Rectal smooth muscle tissue (tissue), 1 donor: ENCODE measurements around the gene ANGEL2.
"Not testable (repeated sequence)": the region's sequence is repeated elsewhere in the genome, so short reads cannot be mapped to it uniquely, and the experiment has no call there.

Source experiments
- H3K27ac ChIP-seq: one replicate; pipeline ENCODE4 v1.7.0; 2013; ENCODE audit warnings: low read depth, low read length, inconsistent platforms
- H3K27me3 ChIP-seq: one replicate; pipeline ENCODE4 v1.7.0; 2013; ENCODE audit warnings: low read length; ENCODE audit not compliant: control insufficient read depth, insufficient read depth
- H3K36me3 ChIP-seq: one replicate; pipeline ENCODE4 v1.7.0; 2013; ENCODE audit warnings: low read length; ENCODE audit not compliant: control insufficient read depth, insufficient read depth
- H3K4me1 ChIP-seq: one replicate; pipeline ENCODE4 v1.7.0; 2013; ENCODE audit warnings: low read length; ENCODE audit not compliant: control insufficient read depth, insufficient read depth
- H3K4me3 ChIP-seq: one replicate; pipeline ENCODE4 v1.7.0; 2013; ENCODE audit warnings: low read length
- H3K9ac ChIP-seq: one replicate; pipeline ENCODE4 v1.7.0; 2013; ENCODE audit warnings: low read length

ANGEL2 gene

DNA sequence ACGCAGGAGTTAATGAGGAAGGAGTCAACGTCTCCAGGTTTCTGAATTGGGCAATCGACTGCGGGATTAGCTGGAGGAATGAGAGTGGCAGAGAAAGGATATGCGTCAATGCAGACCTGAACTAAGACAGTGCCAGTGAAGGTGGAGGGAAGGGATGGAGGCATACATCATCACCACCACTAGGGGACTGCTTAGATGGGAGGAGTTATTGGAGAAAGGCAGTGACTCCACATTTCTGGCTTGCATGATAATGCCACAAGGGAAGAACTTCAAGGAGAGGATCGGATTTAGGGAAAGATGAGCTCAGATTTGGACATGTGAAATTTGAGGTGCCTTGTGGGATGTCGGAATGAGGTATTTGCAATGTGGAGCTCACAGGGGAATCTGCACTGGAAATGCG is 47.9 kb downstream of the ANGEL2 start:
- no peaks in the 10 kb centered on the region for H3K36me3 ChIP-seq
- H3K4me3 ChIP-seq: no peak overlapping the region
- H3K4me1 ChIP-seq: no peaks in the 10 kb centered on the region
- H3K9ac ChIP-seq: no peak overlapping the region
- H3K27ac ChIP-seq: no peak overlapping the region
- no peaks in the 10 kb centered on the region for H3K27me3 ChIP-seq

GRCh38 chr1:212966616-212967015 is 49.1 kb downstream of the ANGEL2 start:
- Histone ChIP-seq H3K4me3 (no peak overlapping the region), H3K36me3 (no peaks in the 10 kb centered on the region), H3K27me3 (no peaks in the 10 kb centered on the region), H3K4me1 (no peaks in the 10 kb centered on the region), H3K27ac (no peak overlapping the region), H3K9ac (no peak overlapping the region)

GRCh38 chr1:212964993-212965392 is 50.7 kb downstream of the ANGEL2 start:
- not testable (repeated sequence) for H3K4me3 ChIP-seq, H3K36me3 ChIP-seq, H3K4me1 ChIP-seq, H3K27me3 ChIP-seq, H3K9ac ChIP-seq, H3K27ac ChIP-seq

GRCh38 chr1:212964102-212964501 is 51.6 kb downstream of the ANGEL2 start:
- no peaks in the 10 kb centered on the region for H3K27me3 ChIP-seq
- no peak overlapping the region for H3K4me3 ChIP-seq
- H3K27ac ChIP-seq: no peak overlapping the region
- no peaks in the 10 kb centered on the region for H3K36me3 ChIP-seq
- H3K4me1 ChIP-seq: no peaks in the 10 kb centered on the region
- H3K9ac ChIP-seq: no peak overlapping the region

- Histone ChIP-seq H3K4me3 (no peak overlapping the region), H3K4me1 (no peaks in the 10 kb centered on the region), H3K9ac (no peak overlapping the region), H3K27ac (no peak overlapping the region), H3K27me3 (no peaks in the 10 kb centered on the region), H3K36me3 (no peaks in the 10 kb centered on the region)
Observed at GRCh38 chr1:212962509-212962908, 53.2 kb downstream of the ANGEL2 start.

DNA sequence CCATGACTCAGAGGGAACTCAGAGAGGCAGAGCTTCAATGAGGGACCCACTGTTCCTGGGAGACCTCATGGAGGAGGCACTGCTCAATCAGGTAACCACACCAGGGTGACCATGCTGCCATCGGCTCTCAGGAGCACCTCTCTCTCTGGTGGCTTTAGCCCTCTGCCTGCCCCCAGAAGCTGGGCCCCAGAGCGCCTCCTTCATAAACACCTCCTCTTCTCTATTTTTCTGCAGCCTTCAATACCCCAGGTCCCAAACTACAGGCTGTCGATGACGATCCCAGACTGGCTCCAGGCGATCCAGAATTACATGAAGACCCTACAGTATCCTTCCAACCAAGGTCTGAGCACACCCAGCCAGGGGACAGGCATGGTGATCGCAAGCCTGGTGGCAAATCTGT is 54.7 kb downstream of the ANGEL2 start:
- Histone ChIP-seq H3K27me3 (no peaks in the 10 kb centered on the region), H3K4me3 (no peak overlapping the region), H3K4me1 (no peaks in the 10 kb centered on the region), H3K9ac (no peak overlapping the region), H3K36me3 (no peaks in the 10 kb centered on the region), H3K27ac (no peak overlapping the region)

DNA sequence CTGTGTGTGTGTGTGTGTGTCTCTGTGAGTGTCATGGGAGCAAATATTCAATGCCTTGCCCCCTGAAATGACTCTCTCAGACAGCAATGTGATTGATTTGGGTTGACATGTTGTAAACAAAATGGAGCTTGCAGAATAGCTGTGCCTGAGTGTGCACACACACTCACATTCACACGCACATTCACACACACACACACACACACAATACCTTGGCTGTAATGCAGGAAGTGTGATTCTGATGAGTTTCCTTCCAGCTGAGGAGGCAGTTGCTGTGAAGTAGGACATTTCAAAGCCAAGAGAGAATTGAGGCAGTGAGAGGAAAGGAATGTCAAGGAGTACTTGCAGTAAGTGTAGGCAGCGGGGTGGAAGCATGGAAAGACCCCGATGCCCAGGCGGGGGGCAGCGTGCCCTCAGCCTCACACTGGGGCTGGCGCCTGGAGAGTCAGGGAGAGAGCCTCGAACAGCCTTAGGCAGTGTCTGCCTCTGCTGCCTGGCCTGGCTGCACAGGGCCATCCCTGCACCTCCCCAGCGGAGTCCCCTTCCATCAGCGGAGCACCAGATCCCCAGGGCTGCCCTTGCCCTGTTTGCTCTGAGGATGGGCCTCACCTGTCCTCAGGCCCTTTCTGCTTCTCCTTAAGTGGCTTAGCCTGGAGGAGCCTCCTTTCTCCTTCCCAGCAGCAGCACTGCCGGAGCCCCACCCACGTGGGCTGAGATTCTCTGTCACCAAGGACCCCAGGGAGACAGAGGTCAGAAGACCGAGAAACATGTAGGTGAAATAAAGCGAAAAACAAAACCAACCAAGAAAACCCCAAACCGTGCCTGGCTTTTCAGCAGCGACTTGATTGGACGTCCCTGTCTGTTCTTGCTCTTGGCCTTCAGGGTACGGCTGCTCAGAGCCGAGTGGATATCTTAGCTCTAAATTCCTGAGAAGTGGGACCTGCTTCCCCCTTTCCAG is 56.1 kb downstream of the ANGEL2 start:
- Histone ChIP-seq H3K4me3 (no peak overlapping the region), H3K27me3 (no peaks in the 10 kb centered on the region), H3K36me3 (no peaks in the 10 kb centered on the region), H3K9ac (no peak overlapping the region), H3K27ac (no peak overlapping the region), H3K4me1 (no peaks in the 10 kb centered on the region)

- Histone ChIP-seq H3K36me3 (no peaks in the 10 kb centered on the region), H3K4me3 (no peak overlapping the region), H3K27ac (no peak overlapping the region), H3K4me1 (no peaks in the 10 kb centered on the region), H3K27me3 (no peaks in the 10 kb centered on the region), H3K9ac (no peak overlapping the region)
Observed at GRCh38 chr1:212958175-212958574, 57.5 kb downstream of the ANGEL2 start.

- Histone ChIP-seq H3K27ac (no peak overlapping the region), H3K36me3 (no peaks in the 10 kb centered on the region), H3K4me3 (no peak overlapping the region), H3K27me3 (no peaks in the 10 kb centered on the region), H3K4me1 (no peaks in the 10 kb centered on the region), H3K9ac (no peak overlapping the region)
Observed at GRCh38 chr1:212957546-212957945, 58.1 kb downstream of the ANGEL2 start.

GRCh38 chr1:212955961-212956620 is 59.6 kb downstream of the ANGEL2 start:
- Histone ChIP-seq H3K4me1 (no peaks in the 10 kb centered on the region), H3K4me3 (no peak overlapping the region), H3K27ac (no peak overlapping the region), H3K9ac (no peak overlapping the region), H3K36me3 (no peaks in the 10 kb centered on the region), H3K27me3 (no peaks in the 10 kb centered on the region)

- no peak overlapping the region for H3K9ac ChIP-seq
- no peak overlapping the region for H3K27ac ChIP-seq
- H3K36me3 ChIP-seq: no peaks in the 10 kb centered on the region
- no peak overlapping the region for H3K4me3 ChIP-seq
- no peaks in the 10 kb centered on the region for H3K4me1 ChIP-seq
- H3K27me3 ChIP-seq: no peaks in the 10 kb centered on the region
Observed at GRCh38 chr1:212955098-212955497, 60.6 kb downstream of the ANGEL2 start.

- Histone ChIP-seq H3K36me3 (no peaks in the 10 kb centered on the region), H3K9ac (no peak overlapping the region), H3K27ac (no peak overlapping the region), H3K4me3 (no peak overlapping the region), H3K4me1 (no peaks in the 10 kb centered on the region), H3K27me3 (no peaks in the 10 kb centered on the region)
Observed at GRCh38 chr1:212954514-212954913, 61.2 kb downstream of the ANGEL2 start.

DNA sequence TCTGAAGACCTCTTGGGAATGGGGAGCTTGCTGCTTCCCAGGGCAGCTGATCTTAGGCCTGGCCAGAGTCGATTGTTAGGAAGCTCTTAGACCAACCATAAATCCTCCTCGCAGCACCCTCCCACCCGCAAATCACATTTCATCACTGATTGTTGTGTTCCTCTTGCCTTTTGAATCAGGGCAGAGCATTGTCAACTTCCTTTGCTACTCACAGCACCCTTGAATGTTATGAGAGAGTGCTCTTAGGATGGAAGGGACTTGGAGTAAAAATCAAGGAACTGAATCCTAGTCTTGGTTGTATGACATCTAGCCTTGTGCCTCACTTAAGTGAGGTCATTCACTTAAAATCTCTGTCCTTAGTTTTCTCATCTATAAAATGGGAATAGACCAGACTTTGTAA is 62.3 kb downstream of the ANGEL2 start:
- no peak overlapping the region for H3K9ac ChIP-seq
- no peaks in the 10 kb centered on the region for H3K27me3 ChIP-seq
- no peak overlapping the region for H3K27ac ChIP-seq
- no peaks in the 10 kb centered on the region for H3K4me1 ChIP-seq
- no peaks in the 10 kb centered on the region for H3K36me3 ChIP-seq
- H3K4me3 ChIP-seq: no peak overlapping the region
